Retinal pigment epithelial cell (primary cell): ENCODE data around the gene SMARCAD1.
A peak's percentile ranks its signal among the peaks of the same experiment; 100 is the strongest.

Experiments used
- DNase-seq: peaks from one replicate; pipeline ENCODE4 v3.0.0-alpha.2; 2010; ENCODE audit warnings: low read depth
- H3K4me3 ChIP-seq: 2 replicates; pipeline ENCODE4 v1.5.1; 2011; ENCODE audit warnings: mild to moderate bottlenecking, low read length, control low read depth, moderate library complexity
- CTCF ChIP-seq: conservative IDR thresholded peaks from 2 replicates; pipeline ENCODE4 v1.5.1; 2011; ENCODE audit warnings: low read depth, low read length, control low read depth, inconsistent platforms

SMARCAD1 gene

GRCh38 chr4:94207469-94208224, at the start of gene SMARCAD1:
TSS of gene SMARCAD1 (plus strand) at chr4:94207865. CDS start at chr4:94208395, 530 bp downstream.
- no peak for TF ChIP-seq CTCF
- H3K4me3 ChIP-seq: peak within 1 kb of the TSS; percentile 77
- peak; percentile 89 for DNase-seq

GRCh38 chr4:94158883-94159282, 48.8 kb upstream of the SMARCAD1 start:
- no peak for TF ChIP-seq CTCF
- no peak for DNase-seq
- H3K4me3 ChIP-seq: no peak overlapping the region

- no peak for TF ChIP-seq CTCF
- H3K4me3 ChIP-seq: no peak overlapping the region
- DNase-seq: no peak
Observed at GRCh38 chr4:94159790-94160189, 47.9 kb upstream of the SMARCAD1 start.

GRCh38 chr4:94160774-94161173, 46.9 kb upstream of the SMARCAD1 start:
- no peak for TF ChIP-seq CTCF
- no peak for DNase-seq
- H3K4me3 ChIP-seq: no peak overlapping the region

- TF ChIP-seq CTCF: no peak
- DNase-seq: no peak
Observed at GRCh38 chr4:94165256-94165655, 42.4 kb upstream of the SMARCAD1 start.

GRCh38 chr4:94168321-94168720, 39.3 kb upstream of the SMARCAD1 start:
- TF ChIP-seq CTCF: no peak
- DNase-seq: no peak

More at GRCh38 chr4:94165256-94165655, 42.4 kb upstream of the SMARCAD1 start:
- H3K4me3 ChIP-seq: no peak overlapping the region

GRCh38 chr4:94169803-94170372, 37.8 kb upstream of the SMARCAD1 start:
- no peak for DNase-seq
- H3K4me3 ChIP-seq: no peak overlapping the region
- TF ChIP-seq CTCF: no peak

More at GRCh38 chr4:94168321-94168720, 39.3 kb upstream of the SMARCAD1 start:
- no peak overlapping the region for H3K4me3 ChIP-seq
